GM21619 (cell line): ENCODE measurements around the gene PAGE3.

Experiments used
- ATAC-seq: cut with Tn5 transposase; IDR thresholded peaks from one replicate; pipeline ENCODE4 v1.9.1; 2021; ENCODE audit not compliant: unreplicated experiment

PAGE3 gene, protein sequence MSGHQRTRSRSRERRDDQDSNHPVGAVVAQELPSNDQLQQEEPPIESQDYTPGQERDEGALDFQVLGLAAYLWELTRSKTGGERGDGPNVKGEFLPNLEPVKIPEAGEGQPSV

DNA sequence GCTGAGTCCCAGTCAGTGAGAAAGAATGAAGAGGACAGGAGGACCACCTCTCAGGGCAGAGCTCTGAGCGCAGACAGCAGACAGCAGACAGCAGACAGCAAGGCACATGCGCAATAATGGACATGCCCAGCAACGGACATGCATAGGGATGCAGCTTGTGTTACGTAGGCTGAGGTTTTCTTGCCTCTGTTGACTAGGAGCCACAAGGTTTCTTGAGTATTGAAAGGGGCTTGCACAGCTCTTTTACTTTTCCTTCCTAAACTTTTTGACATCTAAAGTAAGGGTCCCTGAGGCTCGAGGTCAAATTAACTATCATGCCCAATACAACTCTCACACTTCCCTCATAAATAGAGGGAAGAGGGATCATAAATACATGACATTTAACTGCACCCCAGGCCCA lies at the start of gene PAGE3:
Gene PAGE3, minus strand, starts transcription at position 101 of the 400 bp plus-strand sequence. CDS start 1,013 bp downstream, outside the sequence.
- ATAC-seq: no peak

DNA sequence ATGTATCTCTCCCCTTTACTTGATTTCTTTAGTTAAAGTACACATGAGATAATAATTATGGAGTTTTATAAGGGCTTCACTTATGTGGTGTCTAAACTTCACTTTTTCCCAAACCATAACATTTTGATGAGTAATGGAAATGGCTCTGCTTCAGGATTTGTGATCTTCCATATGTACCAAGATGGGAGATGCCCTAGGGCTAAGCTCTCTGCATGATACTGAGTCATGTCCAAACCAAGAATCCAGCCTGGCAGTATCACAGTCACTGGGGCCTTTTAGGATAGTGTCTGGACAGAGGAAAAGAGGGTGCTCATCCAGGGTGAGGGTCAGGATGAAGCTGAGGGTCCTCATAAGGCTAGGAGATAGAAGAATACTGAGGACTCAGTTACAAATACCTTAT lies 47.9 kb upstream of the PAGE3 start:
- no peak for ATAC-seq

DNA sequence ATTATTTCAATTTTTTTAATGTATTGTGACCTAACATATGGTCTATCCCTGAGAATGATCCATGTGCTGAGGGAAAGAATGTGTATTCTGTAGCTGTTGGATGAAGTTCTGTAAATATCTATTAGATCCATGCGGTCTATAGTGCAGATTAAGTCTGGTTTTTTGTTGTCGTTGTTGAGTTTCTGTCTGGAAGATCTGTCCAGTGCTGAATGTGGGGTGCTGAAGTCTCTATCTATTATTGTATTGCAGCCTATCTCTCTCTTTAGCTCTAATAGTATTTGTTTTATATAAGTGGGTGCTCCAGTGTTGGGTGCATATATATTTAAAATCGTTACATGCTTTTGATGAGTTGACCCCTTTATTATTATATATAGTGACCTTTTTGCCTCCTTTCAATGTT lies 26.2 kb upstream of the PAGE3 start:
- no peak for ATAC-seq

DNA sequence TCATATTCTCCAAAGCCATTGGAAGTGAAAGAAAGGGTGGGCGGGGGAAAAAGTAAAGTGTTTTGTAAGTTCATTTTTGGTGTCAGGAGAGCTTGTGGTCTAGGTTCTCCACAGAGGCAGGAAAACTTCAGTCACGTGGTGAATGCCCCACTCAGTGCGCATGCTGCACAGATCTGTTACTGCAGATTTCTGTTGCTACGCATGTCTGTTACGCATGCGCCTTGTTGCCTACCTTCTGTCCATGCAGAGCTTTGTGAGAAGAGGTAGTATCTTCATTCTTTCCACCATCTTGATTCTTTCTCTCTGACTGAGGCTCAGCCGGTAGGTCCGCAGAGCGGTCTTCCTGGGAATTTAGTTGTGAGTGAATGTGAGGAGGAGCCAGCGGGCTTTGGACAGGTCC lies 15.1 kb upstream of the PAGE3 start:
- ATAC-seq: no peak

DNA sequence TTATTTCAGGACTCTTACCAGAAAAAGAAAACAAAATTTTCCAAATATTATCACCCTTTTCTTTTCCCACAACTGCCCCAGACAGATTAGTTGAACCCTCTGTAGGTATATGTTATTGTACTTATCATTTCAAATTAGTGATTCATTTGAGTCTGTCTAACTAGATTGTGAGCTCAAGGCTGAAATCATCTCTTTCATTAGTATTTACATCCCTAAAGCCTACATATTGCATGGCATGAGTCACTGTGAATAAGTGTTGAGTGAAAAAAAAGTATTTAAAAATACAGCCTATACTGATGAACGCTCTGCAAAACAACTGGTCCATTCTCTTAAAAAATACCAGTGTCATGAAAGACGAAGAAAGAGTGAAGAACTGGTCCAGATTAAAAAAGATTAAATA lies 3.9 kb downstream of the PAGE3 start:
- ATAC-seq: no peak

DNA sequence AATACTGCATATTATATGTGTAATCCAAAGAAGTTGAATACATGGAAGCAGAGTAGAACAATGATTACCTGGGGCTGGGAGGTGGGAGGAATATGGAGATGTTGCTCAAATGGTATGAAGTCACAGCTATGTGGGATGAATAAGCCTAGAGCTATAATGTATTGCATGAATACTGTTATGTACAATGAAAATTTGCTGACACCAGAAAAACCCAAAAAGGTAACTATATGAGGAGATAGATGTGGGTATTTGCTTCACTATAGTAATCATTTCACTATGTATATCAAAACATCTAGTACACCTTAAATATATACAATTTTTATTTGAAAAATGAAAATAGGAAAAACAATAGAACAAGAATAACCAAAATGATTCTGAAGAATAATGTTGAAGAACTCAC lies 11.2 kb downstream of the PAGE3 start:
- no peak for ATAC-seq

DNA sequence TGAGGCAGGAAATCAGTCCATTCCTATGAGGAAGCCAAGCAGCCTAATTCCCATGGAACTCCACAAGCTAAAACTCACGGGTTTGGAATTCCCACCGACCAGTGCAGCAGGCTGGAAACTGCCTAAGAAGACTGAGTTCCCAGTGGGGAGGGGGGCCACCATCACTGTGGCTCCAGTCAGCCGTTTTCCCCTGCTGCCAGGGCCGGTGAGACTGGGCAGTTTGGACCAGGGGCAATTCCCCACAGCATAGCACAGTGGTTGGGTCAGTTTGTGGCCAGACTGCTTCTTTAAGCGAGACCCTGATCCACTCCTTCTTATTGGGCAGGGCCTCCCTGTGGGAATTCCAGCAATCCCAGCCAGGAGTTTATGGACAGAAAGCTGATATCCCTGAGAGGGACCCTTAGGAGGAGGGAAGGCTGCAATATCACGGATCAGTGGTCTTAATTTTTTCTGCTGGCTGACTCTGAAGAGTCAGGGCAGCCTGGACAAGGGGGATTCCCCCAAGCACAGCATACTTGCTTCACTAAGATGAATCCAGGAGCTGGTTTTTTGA lies 23.9 kb downstream of the PAGE3 start:
- no peak for ATAC-seq

DNA sequence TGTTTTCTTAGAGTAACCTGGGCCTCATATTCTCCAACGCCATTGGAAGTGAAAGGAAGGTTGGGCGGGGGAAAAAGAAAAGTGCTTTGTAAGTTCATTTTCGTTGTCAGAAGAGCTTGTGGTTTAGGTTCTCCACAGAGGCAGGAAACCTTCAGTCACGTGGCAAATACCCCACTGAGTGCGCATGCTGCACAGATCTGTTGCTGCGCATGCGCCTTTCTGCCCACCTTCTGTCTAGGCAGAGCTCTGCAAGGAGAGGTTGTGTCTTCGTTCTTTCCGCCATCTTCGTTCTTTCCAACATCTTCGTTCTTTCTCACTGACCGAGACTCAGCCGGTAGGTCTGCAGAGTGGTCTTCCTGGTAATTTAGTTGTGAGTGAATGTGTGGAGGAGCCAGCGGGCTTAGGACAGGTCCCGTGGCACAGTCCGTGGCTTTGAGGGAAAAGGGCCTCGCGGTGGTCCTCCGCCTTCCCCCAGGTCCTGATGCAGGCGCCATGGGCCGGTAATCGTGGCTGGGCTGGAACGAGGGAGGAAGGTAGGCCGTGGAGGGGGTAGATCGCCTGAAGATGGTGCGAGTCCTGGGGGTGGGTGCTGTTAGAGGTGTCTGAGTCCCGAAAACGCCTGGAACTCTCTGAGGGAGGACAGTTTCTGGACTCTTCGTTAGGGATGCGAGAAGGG lies 44.5 kb downstream of the PAGE3 start, which contains the start of gene PAGE5:
Gene PAGE5, plus strand, starts transcription at position 228 of the 676 bp plus-strand sequence. CDS start 1,037 bp downstream, outside the sequence.
- no peak for ATAC-seq

DNA sequence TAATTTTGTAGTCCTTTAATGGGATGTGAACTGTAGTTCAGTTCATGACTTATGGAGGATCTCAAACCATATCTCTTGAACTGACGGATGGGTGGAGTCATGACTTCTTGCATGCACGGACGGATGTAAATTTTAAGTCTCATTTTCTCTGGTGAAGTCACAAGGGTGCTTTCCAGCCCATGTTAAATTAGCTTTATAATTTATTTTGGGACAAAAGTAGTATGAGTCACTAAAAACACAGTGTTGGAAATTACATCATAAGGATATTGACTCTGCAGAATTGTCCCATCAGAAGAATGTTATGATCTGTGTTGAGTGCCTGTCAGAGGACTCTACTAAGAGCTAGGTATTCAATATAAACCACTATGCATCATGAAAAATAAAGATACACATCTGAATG lies 51.3 kb downstream of the PAGE3 start:
- ATAC-seq: no peak

DNA sequence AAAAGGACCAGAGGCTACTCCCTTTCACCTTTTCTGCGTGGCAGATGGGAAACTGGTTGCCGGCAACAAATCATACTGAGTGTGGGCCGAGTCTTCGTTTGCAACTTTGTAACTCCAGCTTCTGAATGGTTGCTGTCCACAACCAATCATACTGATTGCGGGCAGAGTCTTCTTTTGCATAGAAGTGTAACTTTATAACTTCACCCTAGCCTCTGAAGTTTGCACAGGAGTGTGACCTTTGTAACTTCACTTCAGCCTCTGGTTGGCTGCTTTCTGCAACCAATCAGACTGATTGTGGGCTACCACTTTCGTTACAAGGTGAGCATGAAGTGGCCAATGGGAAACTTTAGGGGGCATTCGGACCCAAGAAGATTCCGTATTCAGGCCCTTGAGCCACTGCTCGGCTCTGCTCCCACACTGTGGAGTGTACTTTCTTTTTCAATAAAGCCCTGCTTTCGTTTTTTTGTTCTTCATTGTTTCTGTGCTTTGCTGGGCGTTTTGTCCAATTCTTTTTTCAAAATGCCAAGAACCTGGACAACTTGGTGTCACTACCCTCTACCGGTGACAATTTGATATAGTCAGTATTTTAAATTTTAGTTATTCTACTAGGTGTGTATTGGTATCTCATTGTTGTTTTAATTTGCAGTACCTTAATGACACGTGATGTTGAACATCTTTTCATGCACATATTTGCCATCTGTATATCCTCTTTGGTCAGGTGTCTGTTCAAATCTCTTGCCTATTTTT lies 53.6 kb downstream of the PAGE3 start:
- ATAC-seq: no peak
